Neutrophil (primary cell): ENCODE data around the gene ACVR1C.

Source experiments
- H3K27ac ChIP-seq: fragments of 200-600 bp; sonication (generic); 2 replicates; pipeline ENCODE4 v1.5.1; 2016; ENCODE audit warnings: mild to moderate bottlenecking, moderate library complexity
- H3K27me3 ChIP-seq: fragments of 200-600 bp; sonication (generic); 2 replicates; pipeline ENCODE4 v1.6.0; 2016; ENCODE audit warnings: mild to moderate bottlenecking
- H3K36me3 ChIP-seq: fragments of 200-600 bp; sonication (generic); 2 replicates; pipeline ENCODE4 v1.5.1; 2017
- H3K4me1 ChIP-seq, 2 experiments: fragments of 200-600 bp in 1 of 2; sonication (generic) in 1 of 2; 1 replicate in 1 of 2; 2 replicates in 1 of 2; pipeline versions ENCODE4 v1.5.1 to v1.6.1; 2013 to 2016; ENCODE audit warnings: low read depth in 1 of 2, low read length in 1 of 2, mild to moderate bottlenecking in 1 of 2, moderate library complexity in 1 of 2; ENCODE audit not compliant: control insufficient read depth in 1 of 2, insufficient read depth in 1 of 2
- H3K4me3 ChIP-seq, 2 experiments: fragments of 200-600 bp in 1 of 2; sonication (generic) in 1 of 2; 1 replicate in 1 of 2; 2 replicates in 1 of 2; pipeline ENCODE4 v1.5.1; 2013 to 2016; ENCODE audit warnings: low read depth in 1 of 2, low read length in 1 of 2, mild to moderate bottlenecking in 1 of 2, moderate library complexity in 1 of 2
- H3K9me3 ChIP-seq: fragments of 200-600 bp; sonication (generic); 2 replicates; pipeline ENCODE4 v1.5.1; 2016
- CTCF ChIP-seq: fragments of 200-600 bp; sonication (generic); IDR thresholded peaks from 2 replicates; pipeline ENCODE4 v1.5.1; 2016; ENCODE audit warnings: antibody characterized with exemption

Gene ACVR1C

GRCh38 chr2:157601807-157602206 lies 26.9 kb downstream of the ACVR1C start:
- H3K27me3 ChIP-seq = peaks cover 23% of the 10 kb centered on the region
- no peak for TF ChIP-seq CTCF

GRCh38 chr2:157596992-157597681 lies 31.5 kb downstream of the ACVR1C start:
- Histone ChIP-seq H3K9me3 (no peaks in the 10 kb centered on the region), H3K36me3 (no peaks in the 10 kb centered on the region), H3K27ac (no peak overlapping the region), H3K4me1 (no peaks in the 10 kb centered on the region), H3K27me3 (peaks cover 40% of the 10 kb centered on the region), H3K4me3 (no peak overlapping the region)
- peak; percentile 31 for TF ChIP-seq CTCF

More at GRCh38 chr2:157601807-157602206, 26.9 kb downstream of the ACVR1C start:
- no peaks in the 10 kb centered on the region for H3K9me3 ChIP-seq
- H3K36me3 ChIP-seq = no peaks in the 10 kb centered on the region
- no peak overlapping the region for H3K4me3 ChIP-seq
- no peak overlapping the region for H3K27ac ChIP-seq
- H3K4me1 ChIP-seq = no peaks in the 10 kb centered on the region

GRCh38 chr2:157593411-157593810 lies 35.3 kb downstream of the ACVR1C start:
- no peak overlapping the region for H3K27ac ChIP-seq
- H3K4me1 ChIP-seq = no peaks in the 10 kb centered on the region
- no peak overlapping the region for H3K4me3 ChIP-seq
- no peaks in the 10 kb centered on the region for H3K9me3 ChIP-seq
- H3K27me3 ChIP-seq = peaks cover 34% of the 10 kb centered on the region
- TF ChIP-seq CTCF = no peak
- H3K36me3 ChIP-seq = no peaks in the 10 kb centered on the region

- no peak overlapping the region for H3K4me3 ChIP-seq
- TF ChIP-seq CTCF = no peak
- peaks cover 31% of the 10 kb centered on the region for H3K27me3 ChIP-seq
- no peak overlapping the region for H3K27ac ChIP-seq
- no peaks in the 10 kb centered on the region for H3K9me3 ChIP-seq
- no peaks in the 10 kb centered on the region for H3K4me1 ChIP-seq
- H3K36me3 ChIP-seq = no peaks in the 10 kb centered on the region
These were observed 35.7 kb downstream of the ACVR1C start for GRCh38 chr2:157592948-157593347.

- H3K27me3 ChIP-seq = peaks cover 26% of the 10 kb centered on the region
- H3K9me3 ChIP-seq = no peaks in the 10 kb centered on the region
- no peaks in the 10 kb centered on the region for H3K4me1 ChIP-seq
- H3K27ac ChIP-seq = no peak overlapping the region
- TF ChIP-seq CTCF = no peak
- no peak overlapping the region for H3K4me3 ChIP-seq
- H3K36me3 ChIP-seq = no peaks in the 10 kb centered on the region
These were observed 36.3 kb downstream of the ACVR1C start for GRCh38 chr2:157592374-157592773.
